ENCODE measurements around the gene PHETA1. TPM values are rescaled to one million over a fixed set of nuclear protein-coding genes. Genes with fewer than 3 reads are reported as not detected.

PHETA1 gene
- total RNA-seq (10 to 100 TPM; 11.9 to 41.6 (median 18.6) TPM), polyA plus RNA-seq (10 to 100 TPM; 16.9 to 24.1 TPM)
- long read RNA-seq, donor 1, partial matches to known transcripts = 1 of 40 reads
- long read RNA-seq, donor 1, other reads (novel, unspliced or antisense) = 39 of 40 reads
- long read RNA-seq, donor 2, partial matches to known transcripts = 0 of 29 reads
- long read RNA-seq, donor 2, other reads (novel, unspliced or antisense) = 29 of 29 reads
- long read RNA-seq, donor 3, partial matches to known transcripts = 0 of 15 reads
- long read RNA-seq, donor 3, other reads (novel, unspliced or antisense) = 15 of 15 reads

DNA sequence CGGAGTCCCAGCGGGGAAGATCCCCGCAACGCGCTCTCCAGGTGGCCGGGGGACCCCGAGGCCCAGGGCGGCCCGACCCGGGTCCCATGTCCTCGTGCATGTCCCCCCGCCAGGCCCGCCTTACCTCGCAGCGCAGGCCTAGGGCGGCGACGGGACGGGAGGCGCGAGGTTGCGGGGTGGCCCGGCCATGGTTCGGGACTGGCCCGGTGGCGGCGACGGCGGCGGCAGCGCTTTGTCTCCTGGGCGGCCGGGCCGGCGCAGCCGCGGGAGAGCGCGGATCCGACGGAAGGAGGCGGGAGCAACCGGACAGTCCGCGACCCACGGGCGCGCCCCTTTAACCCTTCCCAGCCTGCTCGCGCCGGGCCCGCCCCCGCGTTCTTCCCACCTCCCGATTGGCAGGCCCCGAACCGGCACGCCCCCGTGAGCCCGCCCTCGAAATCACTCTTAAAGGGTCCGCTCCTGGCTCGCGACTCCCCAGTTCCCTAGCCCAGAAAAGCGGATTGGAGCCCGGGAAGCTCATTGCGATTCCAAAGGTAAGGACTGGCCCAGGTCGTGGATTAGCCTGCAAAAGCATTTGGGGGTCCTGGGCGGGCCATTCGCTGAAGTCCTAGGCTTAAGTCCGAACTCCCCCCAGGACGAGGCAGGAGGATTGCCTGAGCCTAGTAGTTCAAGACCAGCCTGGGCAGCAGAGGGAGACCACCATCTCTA is at the start of gene PHETA1:
TSS of gene PHETA1 (minus strand) at position 308 of the 708 bp plus-strand sequence. CDS start 5,668 bp downstream, outside the sequence.
- WGBS, 2 donors = 0% methylated on average over 60 to 72 of the region's 72 CpGs
- peak within 1 kb of the TSS in 9 of 10 donors; percentile 83 to 91 (median 88) for H3K27ac ChIP-seq
- peaks cover 0 to 23% (median 0%) of the 10 kb centered on the region in 9 donors for H3K36me3 ChIP-seq
- H3K27me3 ChIP-seq = no peaks in the 10 kb centered on the region
- ATAC-seq = peak; percentile 94 to 98 (median 96)
- TF ChIP-seq, protein P1, sequence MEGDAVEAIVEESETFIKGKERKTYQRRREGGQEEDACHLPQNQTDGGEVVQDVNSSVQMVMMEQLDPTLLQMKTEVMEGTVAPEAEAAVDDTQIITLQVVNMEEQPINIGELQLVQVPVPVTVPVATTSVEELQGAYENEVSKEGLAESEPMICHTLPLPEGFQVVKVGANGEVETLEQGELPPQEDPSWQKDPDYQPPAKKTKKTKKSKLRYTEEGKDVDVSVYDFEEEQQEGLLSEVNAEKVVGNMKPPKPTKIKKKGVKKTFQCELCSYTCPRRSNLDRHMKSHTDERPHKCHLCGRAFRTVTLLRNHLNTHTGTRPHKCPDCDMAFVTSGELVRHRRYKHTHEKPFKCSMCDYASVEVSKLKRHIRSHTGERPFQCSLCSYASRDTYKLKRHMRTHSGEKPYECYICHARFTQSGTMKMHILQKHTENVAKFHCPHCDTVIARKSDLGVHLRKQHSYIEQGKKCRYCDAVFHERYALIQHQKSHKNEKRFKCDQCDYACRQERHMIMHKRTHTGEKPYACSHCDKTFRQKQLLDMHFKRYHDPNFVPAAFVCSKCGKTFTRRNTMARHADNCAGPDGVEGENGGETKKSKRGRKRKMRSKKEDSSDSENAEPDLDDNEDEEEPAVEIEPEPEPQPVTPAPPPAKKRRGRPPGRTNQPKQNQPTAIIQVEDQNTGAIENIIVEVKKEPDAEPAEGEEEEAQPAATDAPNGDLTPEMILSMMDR (IDR thresholded peaks at IDR 0.05) = peak in 4 of 9 donors; percentile 6 to 31 (median 19)
- no peaks in the 10 kb centered on the region for H3K9me3 ChIP-seq
- peak; percentile 96 for DNase-seq
- peaks cover 0 to 44% (median 31%) of the 10 kb centered on the region in 9 donors for H3K4me1 ChIP-seq
- intact Hi-C loops (cut with DNase I) = no loop called here
- H3K4me3 ChIP-seq = peak within 1 kb of the TSS; percentile 65 to 97 (median 88)

DNA sequence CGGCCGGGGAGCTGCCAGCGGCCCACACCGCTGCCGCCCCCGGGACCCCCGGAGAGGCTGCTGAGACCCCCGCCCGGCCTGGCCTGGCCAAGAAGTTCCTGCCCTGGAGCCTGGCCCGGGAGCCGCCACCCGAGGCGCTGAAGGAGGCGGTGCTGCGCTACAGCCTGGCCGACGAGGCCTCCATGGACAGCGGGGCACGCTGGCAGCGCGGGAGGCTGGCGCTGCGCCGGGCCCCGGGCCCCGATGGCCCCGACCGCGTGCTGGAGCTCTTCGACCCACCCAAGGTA is 49.6 kb upstream of the PHETA1 start:
- Histone ChIP-seq H3K36me3 (peaks cover 0 to 79% (median 30%) of the 10 kb centered on the region in 9 donors), H3K4me3 (no peak overlapping the region), H3K27me3 (no peaks in the 10 kb centered on the region), H3K4me1 (peaks cover 6 to 90% (median 51%) of the 10 kb centered on the region in 9 donors), H3K27ac (peak overlapping the region in 8 of 10 donors; percentile 23 to 93 (median 60)), H3K9me3 (no peaks in the 10 kb centered on the region)
- TF ChIP-seq, protein P1 (IDR thresholded peaks at IDR 0.05) = no peak
- DNase-seq = no peak
- no peak for ATAC-seq
- WGBS, 2 donors = 91 to 94% methylated on average over 30 of the region's 30 CpGs
- intact Hi-C loops (cut with DNase I) = no loop called here

DNA sequence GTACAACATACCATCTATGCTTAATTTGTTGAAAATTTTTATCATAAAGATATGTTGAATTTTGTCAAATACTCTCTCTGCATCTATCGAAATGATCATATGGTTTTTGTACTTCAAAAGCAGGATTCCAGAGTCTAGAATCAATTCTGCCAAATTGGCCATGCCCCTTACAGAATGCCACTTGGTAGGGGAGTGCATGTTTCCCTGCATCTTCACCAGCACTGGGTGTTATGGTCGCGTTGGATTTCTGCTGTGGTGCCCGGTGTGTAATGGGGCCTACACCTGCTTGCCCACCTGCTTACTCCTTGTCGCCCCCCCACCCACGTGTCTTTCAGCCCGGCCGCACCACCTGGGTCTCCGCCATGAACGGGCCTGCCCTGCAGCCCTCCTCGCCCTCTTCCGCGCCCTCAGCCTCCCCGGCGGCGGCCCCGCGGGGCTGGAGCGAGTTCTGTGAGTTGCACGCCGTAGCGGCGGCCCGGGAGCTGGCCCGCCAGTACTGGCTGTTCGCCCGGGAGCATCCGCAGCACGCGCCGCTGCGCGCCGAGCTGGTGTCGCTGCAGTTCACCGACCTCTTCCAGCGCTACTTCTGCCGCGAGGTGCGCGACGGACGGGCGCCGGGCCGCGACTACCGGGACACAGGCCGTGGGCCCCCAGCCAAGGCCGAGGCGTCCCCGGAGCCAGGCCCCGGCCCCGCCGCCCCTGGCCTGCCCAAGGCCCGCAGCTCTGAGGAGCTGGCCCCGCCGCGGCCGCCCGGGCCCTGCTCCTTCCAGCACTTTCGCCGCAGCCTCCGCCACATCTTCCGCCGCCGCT is 49.1 kb upstream of the PHETA1 start:
- Histone ChIP-seq H3K36me3 (peaks cover 0 to 74% (median 30%) of the 10 kb centered on the region in 9 donors), H3K4me3 (no peak overlapping the region), H3K4me1 (peaks cover 8 to 90% (median 52%) of the 10 kb centered on the region in 9 donors), H3K27me3 (no peaks in the 10 kb centered on the region), H3K27ac (peak overlapping the region in 7 of 10 donors; percentile 23 to 93 (median 58)), H3K9me3 (no peaks in the 10 kb centered on the region)
- intact Hi-C loops (cut with DNase I) = no loop called here
- WGBS, 2 donors = 87 to 89% methylated on average over 65 to 67 of the region's 67 CpGs
- DNase-seq (peak in 1 of 2 donors; percentile 56), ATAC-seq (no peak)
- TF ChIP-seq, protein P1 (IDR thresholded peaks at IDR 0.05) = no peak

- Histone ChIP-seq H3K4me1 (peaks cover 10 to 90% (median 56%) of the 10 kb centered on the region in 9 donors), H3K4me3 (no peak overlapping the region), H3K27ac (peak overlapping the region in 4 of 10 donors; percentile 10 to 51 (median 22)), H3K36me3 (peaks cover 0 to 72% (median 30%) of the 10 kb centered on the region in 9 donors), H3K27me3 (no peaks in the 10 kb centered on the region), H3K9me3 (no peaks in the 10 kb centered on the region)
- ATAC-seq (no peak), DNase-seq (no peak)
- intact Hi-C loops (cut with DNase I) = no loop called here
- TF ChIP-seq, protein P1 (IDR thresholded peaks at IDR 0.05) = no peak
- WGBS, 2 donors = 83 to 91% methylated on average over 2 of the region's 2 CpGs
Observed at GRCh38 chr12:111417290-111417689, 48.4 kb upstream of the PHETA1 start.

All from heart right ventricle (tissue), 16 donors.